ENCODE data around the gene NCBP3.

NCBP3 gene

GRCh38 chr17:3810019-3810418 lies 36.0 kb downstream of the NCBP3 start:
- no peak for DNase-seq (ENCODE audit: low read depth)
- H3K4me3 ChIP-seq (ENCODE audit: control insufficient read depth, low read depth, low read length) = no peak overlapping the region
- TF ChIP-seq CTCF (IDR thresholded peaks at IDR 0.05; ENCODE audit: control insufficient read depth, insufficient read depth, low read depth, low read length, missing control alignments) = no peak

DNA sequence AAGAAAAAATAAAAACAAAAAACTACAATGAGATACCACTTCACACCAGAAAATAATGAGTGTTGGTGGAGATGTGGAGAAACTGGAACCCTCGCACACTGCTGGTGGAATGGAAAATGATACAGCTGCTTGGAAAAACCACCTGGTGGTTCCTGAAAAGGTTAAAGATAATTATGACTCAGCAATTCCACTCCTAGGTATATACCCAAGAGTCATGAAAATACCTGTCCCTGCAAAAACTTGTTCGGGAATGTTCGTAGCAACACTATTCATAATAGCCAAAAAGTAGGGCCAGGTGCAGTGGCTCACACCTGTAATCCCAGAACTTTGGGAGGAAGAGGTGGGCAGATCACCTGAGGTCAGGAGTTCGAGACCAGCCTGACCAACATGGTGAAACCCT lies 36.9 kb downstream of the NCBP3 start:
- no peak overlapping the region for H3K4me3 ChIP-seq (ENCODE audit: control insufficient read depth, low read depth, low read length)
- TF ChIP-seq CTCF (IDR thresholded peaks at IDR 0.05; ENCODE audit: control insufficient read depth, insufficient read depth, low read depth, low read length, missing control alignments) = no peak
- no peak for DNase-seq (ENCODE audit: low read depth)

DNA sequence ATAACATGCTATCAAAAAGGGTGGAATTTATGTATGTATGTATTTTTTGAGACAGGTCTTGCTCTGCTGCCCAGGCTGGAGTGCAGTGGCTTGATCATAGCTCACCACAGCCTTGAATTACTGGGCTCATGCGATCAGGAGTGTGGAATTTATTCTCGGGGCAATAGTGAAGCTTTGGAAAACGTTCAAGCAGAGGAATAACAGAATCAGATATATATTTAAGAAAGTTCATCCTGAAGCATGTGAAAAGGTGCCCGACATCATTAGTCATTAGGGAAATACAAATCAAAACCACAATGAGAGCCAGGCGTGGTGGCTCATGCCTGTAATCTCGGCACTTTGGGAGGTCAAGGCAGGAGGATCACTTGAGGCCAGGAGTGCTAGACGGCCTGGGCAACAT lies 37.3 kb downstream of the NCBP3 start:
- TF ChIP-seq CTCF (IDR thresholded peaks at IDR 0.05; ENCODE audit: control insufficient read depth, insufficient read depth, low read depth, low read length, missing control alignments) = no peak
- DNase-seq (ENCODE audit: low read depth) = no peak
- no peak overlapping the region for H3K4me3 ChIP-seq (ENCODE audit: control insufficient read depth, low read depth, low read length)

DNA sequence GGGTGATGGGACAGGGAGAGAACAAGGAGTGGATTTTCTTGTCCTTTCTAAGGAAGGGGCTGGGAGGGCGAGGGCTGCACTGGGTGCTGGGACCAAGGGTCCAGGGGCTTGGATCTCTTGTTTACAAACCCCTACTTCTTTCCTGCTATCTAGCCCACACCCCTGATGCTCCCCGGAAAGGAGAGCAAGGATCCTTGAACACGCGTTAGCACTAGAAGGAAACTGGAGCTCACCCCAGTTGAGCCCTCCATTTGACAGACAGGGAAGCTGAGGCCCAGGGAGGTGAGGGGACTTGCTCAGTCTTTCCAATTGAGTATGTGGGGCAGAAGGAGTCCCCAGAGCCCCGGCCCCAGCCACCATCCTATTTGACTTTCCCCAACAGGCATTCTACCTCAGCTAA lies 40.5 kb downstream of the NCBP3 start:
- no peak for DNase-seq (ENCODE audit: low read depth)
- no peak overlapping the region for H3K4me3 ChIP-seq (ENCODE audit: control insufficient read depth, low read depth, low read length)
- no peak for TF ChIP-seq CTCF (IDR thresholded peaks at IDR 0.05; ENCODE audit: control insufficient read depth, insufficient read depth, low read depth, low read length, missing control alignments)

DNA sequence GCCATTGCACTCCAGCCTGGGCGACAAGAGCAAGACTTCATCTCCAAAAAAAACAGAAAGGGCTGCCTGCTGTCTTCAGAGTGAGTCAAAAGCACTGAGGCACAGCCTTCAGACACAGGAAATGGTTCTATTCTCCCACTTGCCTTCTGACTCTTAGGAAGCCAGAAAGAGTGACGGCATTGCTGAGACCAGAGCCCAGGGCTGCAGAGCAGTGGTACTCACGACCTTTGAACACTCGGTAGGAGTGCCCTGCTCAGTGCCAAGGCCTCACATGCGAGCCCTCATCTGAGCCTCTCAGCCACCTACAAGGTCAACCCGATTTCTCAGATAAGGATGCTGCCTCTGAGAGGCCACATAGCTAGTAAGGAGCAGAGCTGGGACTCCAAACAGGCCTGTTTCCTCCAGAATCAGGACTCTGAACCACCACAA lies 41.5 kb downstream of the NCBP3 start:
- no peak for TF ChIP-seq CTCF (IDR thresholded peaks at IDR 0.05; ENCODE audit: control insufficient read depth, insufficient read depth, low read depth, low read length, missing control alignments)
- no peak for DNase-seq (ENCODE audit: low read depth)
- H3K4me3 ChIP-seq (ENCODE audit: control insufficient read depth, low read depth, low read length) = no peak overlapping the region

DNA sequence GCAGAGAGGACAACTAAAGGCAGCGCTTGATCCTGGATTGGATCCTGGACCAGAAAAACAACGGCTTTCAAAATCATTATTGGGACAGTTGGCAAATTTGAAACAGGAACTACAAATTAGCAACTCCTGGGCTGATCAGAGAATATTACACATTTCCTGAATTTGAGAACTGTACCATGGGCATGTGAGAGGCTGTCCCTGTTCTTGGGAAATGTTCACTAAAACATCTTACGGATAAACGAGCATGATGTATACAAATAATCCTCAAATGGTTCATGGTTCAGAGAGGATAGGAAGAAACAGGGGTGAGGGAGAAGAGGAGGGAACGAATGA lies 42.8 kb downstream of the NCBP3 start:
- no peak for DNase-seq (ENCODE audit: low read depth)
- H3K4me3 ChIP-seq (ENCODE audit: control insufficient read depth, low read depth, low read length) = no peak overlapping the region
- TF ChIP-seq CTCF (IDR thresholded peaks at IDR 0.05; ENCODE audit: control insufficient read depth, insufficient read depth, low read depth, low read length, missing control alignments) = no peak

Measured in AG09309 (cell line).